K562 (cell line): Measurements from ENCODE around the gene MYO3B. TPM values are rescaled to one million over a fixed set of nuclear protein-coding genes. Genes with fewer than 3 reads are reported as not detected.
A peak's percentile ranks its signal among the peaks of the same experiment; 100 is the strongest.

Experiments
- CBFA2T3 ChIP-seq: fragments of 450-650 bp; IDR thresholded peaks from 2 replicates; pipeline ENCODE4 v1.6.1; 2017
- CREB1 ChIP-seq, 2 experiments: sonication (generic) in 1 of 2; formaldehyde crosslinking in 1 of 2; IDR thresholded peaks; 2 replicates each; pipeline versions ENCODE4 v1.6.1 to v1.8.0; 2012 to 2022; ENCODE audit warnings: inconsistent platforms in 1 of 2, mild to moderate bottlenecking in 1 of 2, missing genetic modification reagents in 1 of 2, moderate library complexity in 1 of 2
- DNMT1 ChIP-seq: fragments of 450-650 bp; IDR thresholded peaks from 2 replicates; pipeline ENCODE4 v1.6.1; 2016; ENCODE audit warnings: antibody characterized with exemption, mild to moderate bottlenecking
- ESRRB ChIP-seq: fragments of 250-450 bp; sonication (Bioruptor Pico); IDR thresholded peaks from 2 replicates; pipeline ENCODE4 v1.5.0; 2020; ENCODE audit warnings: mild to moderate bottlenecking, moderate library complexity, borderline replicate concordance
- FOS ChIP-seq: IDR thresholded peaks from 3 replicates; pipeline ENCODE4 v1.6.1; 2011; ENCODE audit not compliant: insufficient read length; ENCODE audit errors: extremely low read depth
- HIVEP1 ChIP-seq: fragments of 250-450 bp; sonication (Bioruptor Pico); IDR thresholded peaks from 2 replicates; pipeline ENCODE4 v1.4.0; 2020; ENCODE audit warnings: mild to moderate bottlenecking
- KLF16 ChIP-seq: IDR thresholded peaks from 2 replicates; pipeline ENCODE4 v1.6.1; 2016; ENCODE audit warnings: antibody characterized with exemption
- MAZ ChIP-seq, 2 experiments: fragments of 450-650 bp in 1 of 2; sonication (generic) in 1 of 2; formaldehyde crosslinking; IDR thresholded peaks in 1 of 2; conservative IDR thresholded peaks in 1 of 2; 2 replicates each; pipeline versions ENCODE4 v1.4.0 to v1.5.0; 2020; ENCODE audit warnings: mild to moderate bottlenecking in 1 of 2, missing genetic modification reagents in 1 of 2
- MCM2 ChIP-seq: fragments of 450-650 bp; IDR thresholded peaks from 2 replicates; pipeline ENCODE4 v1.6.1; 2017; ENCODE audit warnings: low read depth, mild to moderate bottlenecking
- PTRF ChIP-seq: fragments of 450-650 bp; IDR thresholded peaks from 2 replicates; pipeline ENCODE4 v1.6.1; 2016; ENCODE audit warnings: mild to moderate bottlenecking, missing genetic modification characterization, missing compliant biosample characterization
- SMARCE1 ChIP-seq: fragments of 450-650 bp; IDR thresholded peaks from 2 replicates; pipeline ENCODE4 v1.7.1; 2016; ENCODE audit warnings: mild to moderate bottlenecking
- ZFP30 ChIP-seq: fragments of 250-450 bp; sonication (Bioruptor Pico); IDR thresholded peaks from 2 replicates; pipeline ENCODE4 v1.8.0; 2022; ENCODE audit warnings: moderate library complexity, mild to moderate bottlenecking, inconsistent platforms, borderline replicate concordance
- ZNF696 ChIP-seq: fragments of 250-450 bp; sonication (Bioruptor Pico); conservative IDR thresholded peaks from 2 replicates; pipeline ENCODE4 v1.4.0; 2020; ENCODE audit warnings: mild to moderate bottlenecking, moderate library complexity
- polyA plus RNA-seq, 8 experiments: library from polyadenylated mRNA; depleted of rRNA in 4 of 8; stranded (reverse) in 5 of 8; unstranded in 3 of 8; fragments of >200 nt; fragmentation: Nextera tagmentation in 2 of 8; fragmentation: Illumina TruSeq in 1 of 8; extraction: Ambion mirVana in 2 of 8; extraction: Trizol in 1 of 8; gene quantifications; 2 replicates each; pipeline versions ENCODE4 v1.2.1 to v1.2.3, GENCODE V29; 2011 to 2014; ENCODE audit warnings: inconsistent platforms in 1 of 8, missing spikeins in 1 of 8
- total RNA-seq, 7 experiments: library from RNA; depleted of rRNA in 6 of 7; stranded (reverse); fragments of >200 nt in 6 of 7; fragmentation: Illumina TruSeq in 2 of 7; extraction: Trizol in 2 of 7; gene quantifications; 2 replicates each; pipeline versions ENCODE4 v1.2.1 to v1.2.3, GENCODE V29; 2011 to 2021; ENCODE audit warnings: low replicate concordance in 1 of 7
- TF ChIP-seq, protein P1 (sequence below), 2 experiments: fragments of 450-650 bp; formaldehyde crosslinking in 1 of 2; IDR thresholded peaks; 2 replicates each; pipeline versions ENCODE4 v1.4.0 to v1.6.1; 2014 to 2020; ENCODE audit warnings: mild to moderate bottlenecking in 2 of 2, borderline replicate concordance in 1 of 2, low read depth in 1 of 2
- TF ChIP-seq, protein P2 (sequence below), 3 experiments: IDR thresholded peaks in 2 of 3; conservative IDR thresholded peaks in 1 of 3; 2 replicates each; pipeline ENCODE4 v1.5.1; 2011 to 2012; ENCODE audit warnings: low read length in 3 of 3, mild to moderate bottlenecking in 3 of 3, control low read depth in 2 of 3, improper control_type of control experiment in 1 of 3, inconsistent platforms in 1 of 3, low read depth in 1 of 3, mixed read lengths in 1 of 3, moderate library complexity in 1 of 3; ENCODE audit not compliant: insufficient read depth in 2 of 3

The MYO3B gene
- total and polyA plus RNA-seq, 9 of the 15 experiments (the other 6 are each of a cell fraction or from before 2014, with no cell fraction given): 2.7 to 6.5 (median 3.6) TPM

DNA sequence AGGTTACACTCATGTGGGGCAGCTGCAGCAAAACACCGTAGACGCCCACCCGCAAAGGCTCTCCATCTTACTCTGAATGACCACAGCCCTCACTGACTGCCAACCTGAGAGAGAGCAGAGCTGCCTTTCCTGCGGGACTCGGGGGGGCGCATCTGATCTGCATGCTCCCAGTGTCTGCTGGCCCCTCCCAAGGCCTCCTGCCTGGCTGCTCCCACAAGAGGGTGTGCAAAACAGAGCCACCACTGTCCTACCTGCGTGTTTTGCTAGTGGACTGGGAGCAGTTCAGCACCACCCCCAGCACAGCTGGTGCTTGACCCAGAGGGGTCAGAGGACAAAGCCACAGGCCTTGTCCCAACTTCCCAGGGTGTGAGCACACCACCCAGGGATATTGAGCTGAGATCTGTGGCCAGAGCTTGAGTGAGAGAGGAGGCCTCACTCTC, 76.4 kb downstream of the MYO3B start (continued):
- TF ChIP-seq HIVEP1 (CRISPR knock-in tag): peak; percentile 73; the same call in 1 of the 2 replicates
- TF ChIP-seq ZFP30 (CRISPR knock-in tag): no peak
- no peak for TF ChIP-seq SMARCE1
- peak; percentile 18; the same call in 1 of the 2 replicates for TF ChIP-seq CBFA2T3
- TF ChIP-seq KLF16: no peak
- TF ChIP-seq, protein P1, sequence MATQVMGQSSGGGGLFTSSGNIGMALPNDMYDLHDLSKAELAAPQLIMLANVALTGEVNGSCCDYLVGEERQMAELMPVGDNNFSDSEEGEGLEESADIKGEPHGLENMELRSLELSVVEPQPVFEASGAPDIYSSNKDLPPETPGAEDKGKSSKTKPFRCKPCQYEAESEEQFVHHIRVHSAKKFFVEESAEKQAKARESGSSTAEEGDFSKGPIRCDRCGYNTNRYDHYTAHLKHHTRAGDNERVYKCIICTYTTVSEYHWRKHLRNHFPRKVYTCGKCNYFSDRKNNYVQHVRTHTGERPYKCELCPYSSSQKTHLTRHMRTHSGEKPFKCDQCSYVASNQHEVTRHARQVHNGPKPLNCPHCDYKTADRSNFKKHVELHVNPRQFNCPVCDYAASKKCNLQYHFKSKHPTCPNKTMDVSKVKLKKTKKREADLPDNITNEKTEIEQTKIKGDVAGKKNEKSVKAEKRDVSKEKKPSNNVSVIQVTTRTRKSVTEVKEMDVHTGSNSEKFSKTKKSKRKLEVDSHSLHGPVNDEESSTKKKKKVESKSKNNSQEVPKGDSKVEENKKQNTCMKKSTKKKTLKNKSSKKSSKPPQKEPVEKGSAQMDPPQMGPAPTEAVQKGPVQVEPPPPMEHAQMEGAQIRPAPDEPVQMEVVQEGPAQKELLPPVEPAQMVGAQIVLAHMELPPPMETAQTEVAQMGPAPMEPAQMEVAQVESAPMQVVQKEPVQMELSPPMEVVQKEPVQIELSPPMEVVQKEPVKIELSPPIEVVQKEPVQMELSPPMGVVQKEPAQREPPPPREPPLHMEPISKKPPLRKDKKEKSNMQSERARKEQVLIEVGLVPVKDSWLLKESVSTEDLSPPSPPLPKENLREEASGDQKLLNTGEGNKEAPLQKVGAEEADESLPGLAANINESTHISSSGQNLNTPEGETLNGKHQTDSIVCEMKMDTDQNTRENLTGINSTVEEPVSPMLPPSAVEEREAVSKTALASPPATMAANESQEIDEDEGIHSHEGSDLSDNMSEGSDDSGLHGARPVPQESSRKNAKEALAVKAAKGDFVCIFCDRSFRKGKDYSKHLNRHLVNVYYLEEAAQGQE (IDR thresholded peaks at IDR 0.05; ENCODE audit: borderline replicate concordance): no peak
- TF ChIP-seq, protein P1 (CRISPR knock-in tag; IDR thresholded peaks at IDR 0.05; ENCODE audit: low read depth): 0 out of 2 replicates have a peak, but pooled peaks have one; percentile 56
- TF ChIP-seq CREB1 (IDR thresholded peaks at IDR 0.05): no peak
- TF ChIP-seq CREB1 (CRISPR knock-in tag; IDR thresholded peaks at IDR 0.05): no peak
- TF ChIP-seq ESRRB (CRISPR knock-in tag): no peak
- TF ChIP-seq PTRF: 0 out of 2 replicates have a peak, but pooled peaks have one; percentile 43
- TF ChIP-seq FOS: no peak
- TF ChIP-seq MAZ (CRISPR knock-in tag; conservative IDR thresholded peaks at IDR 0.05 in 1 of 2, IDR thresholded peaks at IDR 0.05 in 1 of 2): peak in 1 of 2 experiments; percentile 59; a peak in 2 of 4 replicates
- no peak for TF ChIP-seq DNMT1
- TF ChIP-seq MCM2: no peak
- TF ChIP-seq, protein P2, sequence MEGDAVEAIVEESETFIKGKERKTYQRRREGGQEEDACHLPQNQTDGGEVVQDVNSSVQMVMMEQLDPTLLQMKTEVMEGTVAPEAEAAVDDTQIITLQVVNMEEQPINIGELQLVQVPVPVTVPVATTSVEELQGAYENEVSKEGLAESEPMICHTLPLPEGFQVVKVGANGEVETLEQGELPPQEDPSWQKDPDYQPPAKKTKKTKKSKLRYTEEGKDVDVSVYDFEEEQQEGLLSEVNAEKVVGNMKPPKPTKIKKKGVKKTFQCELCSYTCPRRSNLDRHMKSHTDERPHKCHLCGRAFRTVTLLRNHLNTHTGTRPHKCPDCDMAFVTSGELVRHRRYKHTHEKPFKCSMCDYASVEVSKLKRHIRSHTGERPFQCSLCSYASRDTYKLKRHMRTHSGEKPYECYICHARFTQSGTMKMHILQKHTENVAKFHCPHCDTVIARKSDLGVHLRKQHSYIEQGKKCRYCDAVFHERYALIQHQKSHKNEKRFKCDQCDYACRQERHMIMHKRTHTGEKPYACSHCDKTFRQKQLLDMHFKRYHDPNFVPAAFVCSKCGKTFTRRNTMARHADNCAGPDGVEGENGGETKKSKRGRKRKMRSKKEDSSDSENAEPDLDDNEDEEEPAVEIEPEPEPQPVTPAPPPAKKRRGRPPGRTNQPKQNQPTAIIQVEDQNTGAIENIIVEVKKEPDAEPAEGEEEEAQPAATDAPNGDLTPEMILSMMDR (IDR thresholded peaks at IDR 0.05 in 2 of 3, conservative IDR thresholded peaks at IDR 0.05 in 1 of 3; ENCODE audit: insufficient read depth in 2 of 3, low read depth in 1 of 3, low read length in 3 of 3): peak in 1 of 3 experiments; percentile 9; a peak in 1 of 6 replicates
- TF ChIP-seq ZNF696 (CRISPR knock-in tag): no peak
